Measurements from ENCODE around the gene ACOT9. TPM values are rescaled to one million over a fixed set of nuclear protein-coding genes. Genes with fewer than 3 reads are reported as not detected.

Gene ACOT9
- total and polyA plus RNA-seq, 2 experiments from 2014 or later = 35.9 to 38.5 TPM

DNA sequence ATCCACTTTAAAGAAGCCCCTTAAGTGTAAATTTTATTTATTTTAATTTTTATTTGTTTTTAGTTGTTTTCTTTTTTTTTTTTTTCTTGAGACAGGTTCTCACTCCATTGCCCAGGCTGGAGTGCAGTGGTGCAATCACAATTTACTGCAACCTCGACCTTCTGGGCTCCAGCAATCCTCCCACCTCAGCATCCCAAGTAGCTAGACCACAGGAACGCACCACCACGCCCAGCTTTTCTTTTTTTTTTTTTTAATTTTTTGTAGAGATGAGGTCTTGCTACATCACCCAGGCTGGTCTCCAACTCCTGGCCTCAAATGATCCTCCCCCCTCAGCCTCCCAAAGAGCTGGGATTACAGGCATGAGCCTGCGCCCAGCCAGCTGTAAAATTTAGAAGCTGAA is 45.9 kb upstream of the ACOT9 start:
- Histone ChIP-seq H3K4me2 (no peak overlapping the region), H3K27me3 (no peaks in the 10 kb centered on the region), H2AFZ (no peak overlapping the region), H3K4me3 (no peak overlapping the region), H3K36me3 (replicated peaks; ENCODE audit: insufficient read depth, low read depth) (no peaks in the 10 kb centered on the region), H3K9me3 (ENCODE audit: low read depth) (no peaks in the 10 kb centered on the region), H3K27ac (peak overlapping the region; percentile 85), H3K79me2 (peaks cover 19% of the 10 kb centered on the region), H4K20me1 (ENCODE audit: insufficient read depth, poor library complexity, severe bottlenecking) (peaks cover 12% of the 10 kb centered on the region), H3K4me1 (ENCODE audit: insufficient read depth) (peaks cover 4% of the 10 kb centered on the region), H3K9me2 (replicated peaks; ENCODE audit: insufficient read depth) (no peaks in the 10 kb centered on the region)
- DNase-seq (ENCODE audit: low spot score) = no peak
- TF ChIP-seq EZH2 (IDR thresholded peaks at IDR 0.05; ENCODE audit: borderline replicate concordance) (no peak), EZH2phosphoT487 (IDR thresholded peaks at IDR 0.05; ENCODE audit: low read depth, severe bottlenecking, unreplicated experiment) (no peak)
- TF ChIP-seq, protein P1, sequence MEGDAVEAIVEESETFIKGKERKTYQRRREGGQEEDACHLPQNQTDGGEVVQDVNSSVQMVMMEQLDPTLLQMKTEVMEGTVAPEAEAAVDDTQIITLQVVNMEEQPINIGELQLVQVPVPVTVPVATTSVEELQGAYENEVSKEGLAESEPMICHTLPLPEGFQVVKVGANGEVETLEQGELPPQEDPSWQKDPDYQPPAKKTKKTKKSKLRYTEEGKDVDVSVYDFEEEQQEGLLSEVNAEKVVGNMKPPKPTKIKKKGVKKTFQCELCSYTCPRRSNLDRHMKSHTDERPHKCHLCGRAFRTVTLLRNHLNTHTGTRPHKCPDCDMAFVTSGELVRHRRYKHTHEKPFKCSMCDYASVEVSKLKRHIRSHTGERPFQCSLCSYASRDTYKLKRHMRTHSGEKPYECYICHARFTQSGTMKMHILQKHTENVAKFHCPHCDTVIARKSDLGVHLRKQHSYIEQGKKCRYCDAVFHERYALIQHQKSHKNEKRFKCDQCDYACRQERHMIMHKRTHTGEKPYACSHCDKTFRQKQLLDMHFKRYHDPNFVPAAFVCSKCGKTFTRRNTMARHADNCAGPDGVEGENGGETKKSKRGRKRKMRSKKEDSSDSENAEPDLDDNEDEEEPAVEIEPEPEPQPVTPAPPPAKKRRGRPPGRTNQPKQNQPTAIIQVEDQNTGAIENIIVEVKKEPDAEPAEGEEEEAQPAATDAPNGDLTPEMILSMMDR (IDR thresholded peaks at IDR 0.05; ENCODE audit: poor library complexity) = no peak
- 90% methylated on average over 4 of the region's 4 CpGs for WGBS (ENCODE audit: low lambda C conversion rate, missing lambda C conversion rate)

DNA sequence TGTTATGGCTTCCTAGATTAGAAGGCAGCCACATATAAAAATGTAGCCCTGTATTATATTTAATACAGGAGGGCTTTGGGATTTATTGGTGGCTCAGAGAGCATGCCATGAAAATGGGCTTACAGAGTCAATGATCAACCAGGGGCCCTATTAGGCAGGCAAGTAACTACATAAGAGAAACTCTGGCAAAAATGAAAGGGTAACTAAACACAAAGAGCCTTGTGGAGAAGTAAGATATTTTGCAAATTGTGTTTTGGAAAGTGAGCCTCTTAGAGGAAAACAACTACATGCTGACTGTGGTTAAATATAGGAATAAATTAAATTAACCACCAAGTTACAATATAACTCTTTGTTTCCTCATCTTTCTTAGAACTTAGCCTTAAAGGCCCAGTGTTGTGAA is 45.4 kb upstream of the ACOT9 start:
- Histone ChIP-seq H3K36me3 (replicated peaks; ENCODE audit: insufficient read depth, low read depth) (no peaks in the 10 kb centered on the region), H3K4me2 (no peak overlapping the region), H2AFZ (no peak overlapping the region), H3K27me3 (no peaks in the 10 kb centered on the region), H4K20me1 (ENCODE audit: insufficient read depth, poor library complexity, severe bottlenecking) (peaks cover 12% of the 10 kb centered on the region), H3K4me3 (no peak overlapping the region), H3K9me3 (ENCODE audit: low read depth) (no peaks in the 10 kb centered on the region), H3K4me1 (ENCODE audit: insufficient read depth) (peaks cover 4% of the 10 kb centered on the region), H3K9me2 (replicated peaks; ENCODE audit: insufficient read depth) (no peaks in the 10 kb centered on the region), H3K27ac (peak overlapping the region; percentile 85), H3K79me2 (peaks cover 23% of the 10 kb centered on the region)
- DNase-seq (ENCODE audit: low spot score) = no peak
- TF ChIP-seq EZH2phosphoT487 (IDR thresholded peaks at IDR 0.05; ENCODE audit: low read depth, severe bottlenecking, unreplicated experiment) (no peak), EZH2 (IDR thresholded peaks at IDR 0.05; ENCODE audit: borderline replicate concordance) (no peak)
- TF ChIP-seq, protein P1 (IDR thresholded peaks at IDR 0.05; ENCODE audit: poor library complexity) = no peak

DNA sequence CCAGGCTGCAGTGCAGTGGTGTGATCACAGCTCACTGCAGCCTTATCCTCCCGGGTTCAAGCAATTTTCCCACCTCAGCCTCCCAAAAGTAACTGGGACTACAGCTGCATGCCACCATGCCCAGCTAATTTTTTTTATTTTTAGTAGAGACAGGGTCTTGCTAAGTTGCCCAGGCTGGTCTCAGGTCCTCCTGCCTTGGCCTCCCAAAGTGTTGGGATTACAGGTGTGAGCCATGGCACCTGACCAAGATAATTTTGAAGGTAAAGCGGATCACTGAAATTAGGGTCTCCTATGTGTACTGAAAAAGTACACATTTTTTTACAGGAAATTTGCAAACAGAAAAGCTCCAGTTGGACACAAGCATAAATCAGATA is 44.7 kb upstream of the ACOT9 start:
- no peaks in the 10 kb centered on the region for H3K36me3 ChIP-seq (replicated peaks; ENCODE audit: insufficient read depth, low read depth)
- H4K20me1 ChIP-seq (ENCODE audit: insufficient read depth, poor library complexity, severe bottlenecking) = peaks cover 12% of the 10 kb centered on the region
- H3K4me1 ChIP-seq (ENCODE audit: insufficient read depth) = peaks cover 4% of the 10 kb centered on the region
- no peak overlapping the region for H3K4me3 ChIP-seq
- no peaks in the 10 kb centered on the region for H3K9me2 ChIP-seq (replicated peaks; ENCODE audit: insufficient read depth)
- no peak overlapping the region for H2AFZ ChIP-seq
- peak overlapping the region; percentile 85 for H3K27ac ChIP-seq
- DNase-seq (ENCODE audit: low spot score) = no peak
- no peaks in the 10 kb centered on the region for H3K9me3 ChIP-seq (ENCODE audit: low read depth)
- no peaks in the 10 kb centered on the region for H3K27me3 ChIP-seq
- TF ChIP-seq, protein P1 (IDR thresholded peaks at IDR 0.05; ENCODE audit: poor library complexity) = no peak
- TF ChIP-seq EZH2 (IDR thresholded peaks at IDR 0.05; ENCODE audit: borderline replicate concordance) (no peak), EZH2phosphoT487 (IDR thresholded peaks at IDR 0.05; ENCODE audit: low read depth, severe bottlenecking, unreplicated experiment) (no peak)
- 96% methylated on average over 2 of the region's 2 CpGs for WGBS (ENCODE audit: low lambda C conversion rate, missing lambda C conversion rate)
- no peak overlapping the region for H3K4me2 ChIP-seq
- H3K79me2 ChIP-seq = peaks cover 27% of the 10 kb centered on the region
